HepG2 (cell line): Measurements from ENCODE around the gene JAKMIP2. TPM values are rescaled to one million over a fixed set of nuclear protein-coding genes. Genes with fewer than 3 reads are reported as not detected.

Experiments
- ATAC-seq: fragments of 200-7000 bp; cut with Tn5 transposase; 3 replicates; pipeline ENCODE4 v1.9.1; 2020; ENCODE audit warnings: mild to moderate bottlenecking, moderate library complexity
- BruUV-seq: library from RNA; stranded (reverse); fragments of 400-500 nt; replicated peaks from 2 replicates; lab custom pipeline; 2021; lab: Mats Ljungman, UMichigan
- CTCF ChIA-PET: fragments of 300-600 bp; formaldehyde crosslinking; extraction: SDS; loops from one replicate; lab custom pipeline; 2021; ENCODE audit warnings: low total read pairs, inconsistent platforms, low intra/inter-chr PET ratio; lab: Yijun Ruan, JAX
- POLR2A ChIA-PET: fragments of 350-600 bp; sonication (Branson Sonifier 250); formaldehyde crosslinking; loops from one replicate; lab custom pipeline; 2020; ENCODE audit warnings: antibody characterized with exemption, inconsistent platforms; lab: Yijun Ruan, JAX
- DNase-seq: peaks from one replicate; pipeline ENCODE4 v3.0.0-alpha.2; 2015; ENCODE audit warnings: low spot score
- FAIRE-seq: peaks from 3 replicates; lab custom pipeline; 2011; peaks lifted over from hg19 to GRCh38; lab: Jason Lieb, UNC
- H2AFZ ChIP-seq: one replicate; pipeline ENCODE4 v1.6.1; 2011; ENCODE audit warnings: low read length, inconsistent platforms
- H3K27ac ChIP-seq: fragments of 300-600 bp; 3 replicates; pipeline ENCODE4 v1.8.0; 2011; ENCODE audit warnings: mixed run types, mild to moderate bottlenecking, mixed read lengths, low read length, inconsistent platforms; ENCODE audit not compliant: insufficient read depth; ENCODE audit errors: extremely low read length
- H3K27me3 ChIP-seq, 2 experiments: fragments of 200-600 bp in 1 of 2; 2 replicates in 1 of 2; 3 replicates in 1 of 2; pipeline versions ENCODE4 v1.6.0 to v1.8.0; 2011; ENCODE audit warnings: low read length in 2 of 2, mild to moderate bottlenecking in 2 of 2, moderate library complexity in 2 of 2, inconsistent platforms in 1 of 2; ENCODE audit not compliant: insufficient read depth in 2 of 2, control insufficient read depth in 1 of 2
- H3K36me3 ChIP-seq, 2 experiments: fragments of 200-600 bp in 1 of 2; replicated peaks in 1 of 2; 2 replicates in 1 of 2; 3 replicates in 1 of 2; pipeline versions ENCODE4 v1.5.1 to v1.8.0; 2011; ENCODE audit warnings: low read length in 2 of 2, inconsistent platforms in 1 of 2; ENCODE audit not compliant: insufficient read depth in 2 of 2, control insufficient read depth in 1 of 2
- H3K4me1 ChIP-seq: 2 replicates; pipeline ENCODE4 v1.5.1; 2012; ENCODE audit warnings: low read length, inconsistent platforms; ENCODE audit not compliant: insufficient read depth
- H3K4me2 ChIP-seq: 2 replicates; pipeline ENCODE4 v1.6.0; 2011; ENCODE audit warnings: low read depth, low read length, inconsistent platforms
- H3K4me3 ChIP-seq, 3 experiments: fragments of 200-600 bp in 1 of 3; sonication (generic), shearing (Covaris generic) in 1 of 3; replicated peaks in 1 of 3; 2 replicates each; pipeline ENCODE4 v1.5.1; 2011 to 2016; ENCODE audit warnings: low read length in 3 of 3, inconsistent platforms in 2 of 3, low read depth in 2 of 3, mild to moderate bottlenecking in 2 of 3, control low read depth in 1 of 3, mixed read lengths in 1 of 3; ENCODE audit not compliant: insufficient read depth in 1 of 3
- H3K79me2 ChIP-seq: one replicate; pipeline ENCODE4 v1.6.1; 2011; ENCODE audit warnings: low read length, inconsistent platforms; ENCODE audit not compliant: insufficient read depth
- H3K9ac ChIP-seq: 2 replicates; pipeline ENCODE4 v1.6.0; 2011; ENCODE audit warnings: mild to moderate bottlenecking, low read depth, low read length, inconsistent platforms; ENCODE audit not compliant: insufficient read depth
- H3K9me3 ChIP-seq: 2 replicates; pipeline ENCODE4 v1.5.1; 2012; ENCODE audit warnings: mild to moderate bottlenecking, low read length
- H4K20me1 ChIP-seq: 2 replicates; pipeline ENCODE4 v1.6.0; 2011; ENCODE audit warnings: inconsistent platforms, mild to moderate bottlenecking, low read length, moderate library complexity; ENCODE audit not compliant: insufficient read depth
- ATF1 ChIP-seq: IDR thresholded peaks from 2 replicates; pipeline ENCODE4 v1.6.1; 2016; ENCODE audit warnings: mild to moderate bottlenecking, control low read depth
- HOXA5 ChIP-seq: sonication (generic); formaldehyde crosslinking; IDR thresholded peaks from 2 replicates; pipeline ENCODE4 v1.4.0; 2020; ENCODE audit warnings: missing genetic modification reagents
- MTF2 ChIP-seq: sonication (generic); formaldehyde crosslinking; IDR thresholded peaks from 2 replicates; pipeline ENCODE4 v1.5.0; 2020; ENCODE audit warnings: missing genetic modification reagents, borderline replicate concordance
- RFX3 ChIP-seq: IDR thresholded peaks from 2 replicates; pipeline ENCODE4 v1.6.1; 2016; ENCODE audit warnings: missing biosample characterization, missing genetic modification reagents
- SAFB2 ChIP-seq: sonication (generic); formaldehyde crosslinking; IDR thresholded peaks from 2 replicates; pipeline ENCODE4 v1.5.1; 2020; ENCODE audit warnings: missing genetic modification reagents, low read depth, mild to moderate bottlenecking, borderline replicate concordance
- SP4 ChIP-seq: sonication (generic); formaldehyde crosslinking; IDR thresholded peaks from 2 replicates; pipeline ENCODE4 v1.8.1; 2023; ENCODE audit warnings: mild to moderate bottlenecking, missing genetic modification reagents
- ZNF510 ChIP-seq: sonication (generic); formaldehyde crosslinking; IDR thresholded peaks from 2 replicates; pipeline ENCODE4 v1.4.0; 2020; ENCODE audit warnings: low read depth, mild to moderate bottlenecking, missing genetic modification reagents
- ZNF574 ChIP-seq: sonication (generic); formaldehyde crosslinking; IDR thresholded peaks from 2 replicates; pipeline ENCODE4 v1.4.0; 2020; ENCODE audit warnings: missing genetic modification reagents
- ZNF841 ChIP-seq: sonication (generic); formaldehyde crosslinking; IDR thresholded peaks from 2 replicates; pipeline ENCODE4 v1.8.1; 2023; ENCODE audit warnings: missing genetic modification reagents, borderline replicate concordance
- WGBS: methylation state at CpG from one replicate; pipeline ENCODE4 v1.1.6; 2017; ENCODE audit warnings: low lambda C conversion rate; 5-methylcytosine and 5-hydroxymethylcytosine counted together
- in situ Hi-C: cut with HindIII; loops from 2 replicates; pipeline ENCODE4 v1.10.0; 2017; ENCODE audit warnings: low pct_unique_long_range_greater_than_20kb; ENCODE audit not compliant: extremely low pct_ligation_motif_present
- intact Hi-C: fragments of 100-400 bp; cut with micrococcal nuclease; formaldehyde crosslinking; loops from one replicate; pipeline ENCODE4 v1.10.0; 2022; ENCODE audit not compliant: unreplicated experiment
- polyA plus RNA-seq, 8 experiments: library from polyadenylated mRNA; depleted of rRNA in 3 of 8; stranded (reverse) in 7 of 8; unstranded in 1 of 8; fragments of >200 nt; fragmentation: Illumina TruSeq in 4 of 8; extraction: Trizol in 4 of 8; gene quantifications; 2 replicates each; pipeline versions ENCODE4 v1.2.1 to v1.2.3, GENCODE V29; 2011 to 2016; ENCODE audit warnings: low read depth in 4 of 8, missing spikeins in 1 of 8, mixed read lengths in 1 of 8; ENCODE audit not compliant: insufficient read depth in 1 of 8
- total RNA-seq, 5 experiments: library from RNA; depleted of rRNA; stranded (reverse); fragments of >200 nt; fragmentation: Illumina TruSeq; extraction: Trizol; gene quantifications; 2 replicates each; pipeline ENCODE4 v1.2.3, GENCODE V29; 2016; ENCODE audit warnings: low read depth in 1 of 5

JAKMIP2 gene
- total and polyA plus RNA-seq, 2 of the 13 experiments (the other 11 are each of a cell fraction or from before 2014, with no cell fraction given) = 0.04 to 2.1 TPM

DNA sequence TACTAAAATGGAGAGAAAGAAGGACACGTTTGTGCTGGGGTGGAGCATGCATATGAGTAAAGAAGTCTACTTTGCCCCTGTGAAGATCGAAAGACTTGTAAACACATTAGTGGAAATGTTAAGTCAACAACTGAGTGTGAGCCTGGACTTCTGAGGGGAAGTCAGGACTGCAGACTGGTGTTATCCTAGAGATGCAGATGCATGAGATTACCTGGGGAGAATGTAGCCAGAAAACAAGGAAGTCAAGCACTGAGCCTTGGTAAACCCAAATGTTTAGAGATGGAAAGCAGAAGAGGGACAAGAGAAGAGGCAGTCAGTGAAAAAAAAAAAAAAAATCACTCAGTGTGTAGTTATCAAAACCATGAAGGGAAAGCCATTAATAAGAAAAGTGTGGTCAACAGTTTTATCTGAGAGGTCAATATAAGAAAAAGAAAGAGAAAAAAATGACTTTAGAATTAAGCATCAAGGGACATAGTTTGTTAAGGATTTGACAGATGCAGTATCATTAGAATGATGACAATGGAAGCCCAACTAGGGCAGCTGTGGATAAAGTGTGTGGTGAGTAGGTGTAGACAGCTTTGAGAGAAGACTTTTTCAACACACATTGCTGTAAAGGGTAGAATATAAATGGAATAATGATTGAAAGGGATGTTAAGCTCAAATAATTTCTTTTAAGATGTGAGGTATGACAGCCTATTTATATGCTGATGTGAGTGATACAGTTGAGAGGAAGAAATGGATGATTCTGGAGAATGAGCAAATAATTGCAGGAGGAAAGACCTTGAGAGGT is 22.2 kb downstream of the JAKMIP2 start:
- WGBS = 0% methylated on average over 2 of the region's 2 CpGs
- Histone ChIP-seq H2AFZ (no peak overlapping the region), H3K4me2 (no peak overlapping the region)
- no peak for FAIRE-seq
- CTCF ChIA-PET = no interaction called here
- TF ChIP-seq ZNF510 (no peak), ZNF841 (no peak), ZNF574 (CRISPR knock-in tag) (no peak), RFX3 (CRISPR knock-in tag) (no peak), HOXA5 (CRISPR knock-in tag) (no peak), SP4 (CRISPR knock-in tag) (no peak), ATF1 (no peak), MTF2 (CRISPR knock-in tag) (no peak), SAFB2 (CRISPR knock-in tag) (no peak)
- TF ChIP-seq, all 625 proteins: peak for 0
- Histone ChIP-seq H3K9me3 (no peaks in the 10 kb centered on the region), H4K20me1 (no peaks in the 10 kb centered on the region), H3K79me2 (no peaks in the 10 kb centered on the region), H3K4me1 (no peaks in the 10 kb centered on the region), H3K4me3 (no peak overlapping the region), H3K27me3 (no peaks in the 10 kb centered on the region), H3K36me3 (no peaks in the 10 kb centered on the region), H3K27ac (no peak overlapping the region), H3K9ac (no peak overlapping the region)
- in situ Hi-C loops = no loop called here
- no peak for DNase-seq
- no TSS peak for BruUV-seq
- ATAC-seq = no peak
- POLR2A ChIA-PET = no interaction called here
- intact Hi-C loops = no loop called here
